AG09319 (cell line): ENCODE measurements around the gene VAMP2.
"Not testable (repeated sequence)": the region's sequence is repeated elsewhere in the genome, so short reads cannot be mapped to it uniquely, and the experiment has no call there.

ENCODE experiments used
- DNase-seq: peaks from one replicate; pipeline ENCODE4 v3.0.0-alpha.2; 2010; ENCODE audit warnings: low read depth; ENCODE audit errors: extremely low read depth
- CTCF ChIP-seq: IDR thresholded peaks from 2 replicates; pipeline ENCODE4 v1.5.1; 2011; ENCODE audit warnings: low read depth, mild to moderate bottlenecking, inconsistent platforms, low read length, moderate library complexity

Gene VAMP2

GRCh38 chr17:8173056-8173870 lies 10.5 kb upstream of the VAMP2 start:
- peak; percentile 90 for DNase-seq
- no peak for TF ChIP-seq CTCF

- DNase-seq = not testable (repeated sequence)
Measured at GRCh38 chr17:8170186-8170585, 7.4 kb upstream of the VAMP2 start.

- DNase-seq = no peak
- TF ChIP-seq CTCF = no peak
Measured at GRCh38 chr17:8167526-8167925, 4.8 kb upstream of the VAMP2 start.

GRCh38 chr17:8166731-8167130 lies 4.0 kb upstream of the VAMP2 start:
- no peak for TF ChIP-seq CTCF
- no peak for DNase-seq

GRCh38 chr17:8164815-8165131 lies 2.0 kb upstream of the VAMP2 start:
- no peak for TF ChIP-seq CTCF
- no peak for DNase-seq

GRCh38 chr17:8163978-8164814 lies 1.4 kb upstream of the VAMP2 start:
- DNase-seq = no peak
- no peak for TF ChIP-seq CTCF

GRCh38 chr17:8162997-8163977 lies 539 bp upstream of the VAMP2 start:
- DNase-seq = no peak
- no peak for TF ChIP-seq CTCF
